ENCODE measurements around the gene FOXRED2. TPM values are rescaled to one million over a fixed set of nuclear protein-coding genes. Genes with fewer than 3 reads are reported as not detected.

Gene FOXRED2
- polyA plus RNA-seq, 1 of the 3 experiments (the other 2 are of a cell fraction) = 7.9 TPM

DNA sequence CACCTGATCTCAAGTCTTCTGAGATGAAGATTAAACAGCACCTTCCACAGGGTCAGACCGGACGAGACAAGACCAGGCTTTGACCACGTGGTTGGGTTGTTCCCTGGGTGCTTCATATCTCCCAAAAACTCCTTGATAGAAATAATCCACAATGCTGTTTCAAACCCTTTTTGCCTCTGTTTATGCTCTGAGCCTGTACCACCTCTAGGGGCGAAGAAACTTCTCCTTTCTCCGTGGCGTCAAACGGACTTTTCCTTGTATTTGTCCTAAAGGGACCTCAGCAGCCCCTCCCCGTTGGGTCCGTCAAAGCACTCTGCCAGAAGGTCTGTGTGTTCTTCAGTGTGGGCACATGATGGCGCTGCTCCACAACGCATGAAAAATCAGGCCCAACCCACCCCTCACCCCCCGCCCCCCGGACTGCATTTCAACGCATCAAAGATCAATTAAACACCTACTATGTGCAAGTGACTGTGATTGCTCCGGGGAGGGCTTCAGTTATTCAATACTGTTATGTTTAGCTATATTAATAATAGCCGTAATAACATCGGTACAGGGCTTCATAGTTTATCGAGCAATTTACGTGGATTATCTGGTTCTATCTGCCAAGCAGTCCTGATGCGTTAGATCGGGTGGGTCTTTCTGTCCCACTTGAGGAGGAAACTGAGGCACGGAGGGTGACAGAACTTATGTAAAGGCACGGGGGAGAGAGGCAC is 39.4 kb upstream of the FOXRED2 start (continued):
- TF ChIP-seq, protein P1, sequence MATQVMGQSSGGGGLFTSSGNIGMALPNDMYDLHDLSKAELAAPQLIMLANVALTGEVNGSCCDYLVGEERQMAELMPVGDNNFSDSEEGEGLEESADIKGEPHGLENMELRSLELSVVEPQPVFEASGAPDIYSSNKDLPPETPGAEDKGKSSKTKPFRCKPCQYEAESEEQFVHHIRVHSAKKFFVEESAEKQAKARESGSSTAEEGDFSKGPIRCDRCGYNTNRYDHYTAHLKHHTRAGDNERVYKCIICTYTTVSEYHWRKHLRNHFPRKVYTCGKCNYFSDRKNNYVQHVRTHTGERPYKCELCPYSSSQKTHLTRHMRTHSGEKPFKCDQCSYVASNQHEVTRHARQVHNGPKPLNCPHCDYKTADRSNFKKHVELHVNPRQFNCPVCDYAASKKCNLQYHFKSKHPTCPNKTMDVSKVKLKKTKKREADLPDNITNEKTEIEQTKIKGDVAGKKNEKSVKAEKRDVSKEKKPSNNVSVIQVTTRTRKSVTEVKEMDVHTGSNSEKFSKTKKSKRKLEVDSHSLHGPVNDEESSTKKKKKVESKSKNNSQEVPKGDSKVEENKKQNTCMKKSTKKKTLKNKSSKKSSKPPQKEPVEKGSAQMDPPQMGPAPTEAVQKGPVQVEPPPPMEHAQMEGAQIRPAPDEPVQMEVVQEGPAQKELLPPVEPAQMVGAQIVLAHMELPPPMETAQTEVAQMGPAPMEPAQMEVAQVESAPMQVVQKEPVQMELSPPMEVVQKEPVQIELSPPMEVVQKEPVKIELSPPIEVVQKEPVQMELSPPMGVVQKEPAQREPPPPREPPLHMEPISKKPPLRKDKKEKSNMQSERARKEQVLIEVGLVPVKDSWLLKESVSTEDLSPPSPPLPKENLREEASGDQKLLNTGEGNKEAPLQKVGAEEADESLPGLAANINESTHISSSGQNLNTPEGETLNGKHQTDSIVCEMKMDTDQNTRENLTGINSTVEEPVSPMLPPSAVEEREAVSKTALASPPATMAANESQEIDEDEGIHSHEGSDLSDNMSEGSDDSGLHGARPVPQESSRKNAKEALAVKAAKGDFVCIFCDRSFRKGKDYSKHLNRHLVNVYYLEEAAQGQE (IDR thresholded peaks at IDR 0.05; ENCODE audit: low read depth, low read length) = no peak
- TF ChIP-seq GATA2 (CRISPR knock-in tag; IDR thresholded peaks at IDR 0.05) (no peak), SMC3 (IDR thresholded peaks at IDR 0.05; ENCODE audit: low read depth, low read length) (peak; percentile 51), EP300 (IDR thresholded peaks at IDR 0.05; ENCODE audit: borderline replicate concordance in 1 of 2, low read depth in 1 of 2, low read length in 1 of 2) (no peak), RAD21 (IDR thresholded peaks at IDR 0.05; ENCODE audit: low read length) (peak; percentile 84), EZH2phosphoT487 (IDR thresholded peaks at IDR 0.05; ENCODE audit: borderline replicate concordance, low read depth) (no peak)

DNA sequence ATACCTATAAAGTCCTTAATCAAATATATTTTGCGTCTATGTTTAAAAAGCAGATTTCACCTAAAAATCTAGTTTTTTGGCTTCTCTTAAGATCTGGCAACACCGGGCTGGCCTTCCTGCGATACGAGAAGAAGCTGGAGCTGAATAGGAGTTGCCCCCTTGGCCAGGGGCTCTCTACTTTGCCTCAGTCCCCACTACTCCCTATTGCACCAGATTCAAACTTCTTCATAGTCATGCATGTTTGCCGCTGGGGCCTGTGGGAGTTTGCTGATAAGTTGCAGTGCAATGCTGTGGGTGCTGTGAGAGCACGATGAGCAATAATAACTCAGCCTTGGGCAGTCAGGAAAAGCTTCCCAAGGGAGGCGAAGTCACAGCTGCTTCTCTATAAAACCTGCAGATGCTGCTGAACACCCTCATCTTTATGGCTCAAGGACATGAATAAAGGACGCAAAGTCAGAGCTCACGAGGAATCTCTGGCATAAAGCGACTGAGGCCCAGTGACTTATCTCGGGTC is 37.3 kb upstream of the FOXRED2 start:
- Histone ChIP-seq H3K27me3 (ENCODE audit: insufficient read depth) (no peaks in the 10 kb centered on the region), H3K27ac (ENCODE audit: low read depth in 2 of 2, low read length in 1 of 2) (no peak overlapping the region), H3K36me3 (replicated peaks in 1 of 2; ENCODE audit: control insufficient read depth in 1 of 2, insufficient read depth in 2 of 2, low read length in 1 of 2) (no peaks in the 10 kb centered on the region), H3K9me3 (no peaks in the 10 kb centered on the region), H2AFZ (ENCODE audit: low read depth) (no peak overlapping the region), H3K4me1 (ENCODE audit: control insufficient read depth in 1 of 2, insufficient read depth in 2 of 2, low read depth in 1 of 2, low read length in 1 of 2) (peaks cover 2 to 3% of the 10 kb centered on the region in 2 experiments; a peak in 1 of 4 replicates), H4K20me1 (ENCODE audit: insufficient read depth) (no peaks in the 10 kb centered on the region), H3K4me2 (no peak overlapping the region), H3F3A (replicated peaks; ENCODE audit: insufficient read depth) (peaks cover 29% of the 10 kb centered on the region), H3K9me2 (no peaks in the 10 kb centered on the region), H3K79me2 (ENCODE audit: insufficient read depth) (no peaks in the 10 kb centered on the region), H3K4me3 (ENCODE audit: low read depth in 2 of 2, low read length in 1 of 2) (no peak overlapping the region), H3K9ac (no peak overlapping the region)
- TF ChIP-seq GABPA (IDR thresholded peaks at IDR 0.05; ENCODE audit: low read depth) = no peak
- 88% methylated on average over 11 of the region's 11 CpGs for WGBS (ENCODE audit: low lambda C conversion rate)
- no peak for DNase-seq
- CTCF ChIA-PET = interaction anchor here (0.9 to 4.4 kb wide), 7 partner anchors 14 to 434 kb away, joined by 3 to 61 read pairs (median 7); partner anchors contain the start of gene IFT27
- POLR2A ChIA-PET = no interaction called here

DNA sequence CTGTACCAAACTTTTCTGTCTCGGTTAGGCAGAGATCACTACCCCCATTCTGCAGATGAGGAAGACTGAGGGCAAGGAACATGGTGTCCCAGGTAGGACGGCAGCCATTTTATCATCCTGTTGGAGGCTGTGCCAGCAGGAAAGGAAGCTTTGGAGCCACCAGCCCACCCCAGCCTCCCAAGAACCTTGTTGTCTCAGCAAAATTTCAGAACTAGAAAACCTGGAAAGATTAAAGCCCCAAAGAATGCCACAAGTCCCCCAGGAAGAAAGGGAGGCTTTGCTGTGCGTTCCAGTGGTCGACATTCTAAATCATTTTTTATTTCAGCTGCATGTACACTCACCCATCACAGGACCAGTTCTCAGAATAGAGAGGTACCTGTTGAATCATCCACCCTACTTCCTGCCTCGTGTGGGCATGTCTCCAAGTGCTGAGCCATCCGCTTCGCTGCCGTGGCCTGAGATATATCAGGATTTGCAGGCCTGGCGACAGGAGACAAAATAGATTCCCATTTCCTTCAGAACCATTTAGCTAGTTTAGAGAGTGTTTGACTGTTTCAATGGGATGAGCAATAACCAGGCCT is 35.1 kb upstream of the FOXRED2 start:
- H3K4me2 ChIP-seq = peak overlapping the region; percentile 9; the same call in 1 of the 2 replicates
- H3K36me3 ChIP-seq (replicated peaks in 1 of 2; ENCODE audit: control insufficient read depth in 1 of 2, insufficient read depth in 2 of 2, low read length in 1 of 2) = no peaks in the 10 kb centered on the region
- H3F3A ChIP-seq (replicated peaks; ENCODE audit: insufficient read depth) = peaks cover 27% of the 10 kb centered on the region
- CTCF ChIA-PET = interaction anchor here (1.4 to 4.7 kb wide), 3 partner anchors 10 to 315 kb away, joined by 3 to 36 read pairs (median 11); no protein-coding TSS in a partner anchor
- H4K20me1 ChIP-seq (ENCODE audit: insufficient read depth) = no peaks in the 10 kb centered on the region
- no peaks in the 10 kb centered on the region for H3K79me2 ChIP-seq (ENCODE audit: insufficient read depth)
- H2AFZ ChIP-seq (ENCODE audit: low read depth) = peak overlapping the region; percentile 25; the same call in 1 of the 2 replicates
- H3K27ac ChIP-seq (ENCODE audit: low read depth in 2 of 2, low read length in 1 of 2) = peak overlapping the region; percentile 36 to 81
- no peak overlapping the region for H3K4me3 ChIP-seq (ENCODE audit: low read depth in 2 of 2, low read length in 1 of 2)
- H3K9ac ChIP-seq = peak overlapping the region; percentile 23; the same call in 1 of the 2 replicates
- no peak for DNase-seq
- 25% methylated on average over 9 of the region's 9 CpGs for WGBS (ENCODE audit: low lambda C conversion rate)
- POLR2A ChIA-PET = no interaction called here
- H3K9me3 ChIP-seq = no peaks in the 10 kb centered on the region
- peaks cover 0 to 3% of the 10 kb centered on the region in 2 experiments; a peak in 1 of 4 replicates for H3K4me1 ChIP-seq (ENCODE audit: control insufficient read depth in 1 of 2, insufficient read depth in 2 of 2, low read depth in 1 of 2, low read length in 1 of 2)
- no peaks in the 10 kb centered on the region for H3K9me2 ChIP-seq
- H3K27me3 ChIP-seq (ENCODE audit: insufficient read depth) = no peaks in the 10 kb centered on the region
- TF ChIP-seq YY1 (IDR thresholded peaks at IDR 0.05; ENCODE audit: low read depth) (0 out of 2 replicates have a peak, but pooled peaks have one; percentile 78), MEF2A (IDR thresholded peaks at IDR 0.05; ENCODE audit: borderline replicate concordance, low read depth) (no peak), RFX5 (IDR thresholded peaks at IDR 0.05; ENCODE audit: low read length) (no peak), POLR2AphosphoS5 (IDR thresholded peaks at IDR 0.05; ENCODE audit: low read depth, low read length) (peak; percentile 59; the same call in 1 of the 2 replicates), NRF1 (IDR thresholded peaks at IDR 0.05; ENCODE audit: low read depth, low read length) (no peak), SIN3A (IDR thresholded peaks at IDR 0.05; ENCODE audit: borderline replicate concordance, low read depth, low read length) (peak; percentile 61; the same call in 1 of the 2 replicates), EZH2phosphoT487 (IDR thresholded peaks at IDR 0.05; ENCODE audit: borderline replicate concordance, low read depth) (no peak), FOXM1 (IDR thresholded peaks at IDR 0.05; ENCODE audit: low read depth) (no peak), RAD21 (IDR thresholded peaks at IDR 0.05; ENCODE audit: low read length) (no peak)
- TF ChIP-seq, protein P2, sequence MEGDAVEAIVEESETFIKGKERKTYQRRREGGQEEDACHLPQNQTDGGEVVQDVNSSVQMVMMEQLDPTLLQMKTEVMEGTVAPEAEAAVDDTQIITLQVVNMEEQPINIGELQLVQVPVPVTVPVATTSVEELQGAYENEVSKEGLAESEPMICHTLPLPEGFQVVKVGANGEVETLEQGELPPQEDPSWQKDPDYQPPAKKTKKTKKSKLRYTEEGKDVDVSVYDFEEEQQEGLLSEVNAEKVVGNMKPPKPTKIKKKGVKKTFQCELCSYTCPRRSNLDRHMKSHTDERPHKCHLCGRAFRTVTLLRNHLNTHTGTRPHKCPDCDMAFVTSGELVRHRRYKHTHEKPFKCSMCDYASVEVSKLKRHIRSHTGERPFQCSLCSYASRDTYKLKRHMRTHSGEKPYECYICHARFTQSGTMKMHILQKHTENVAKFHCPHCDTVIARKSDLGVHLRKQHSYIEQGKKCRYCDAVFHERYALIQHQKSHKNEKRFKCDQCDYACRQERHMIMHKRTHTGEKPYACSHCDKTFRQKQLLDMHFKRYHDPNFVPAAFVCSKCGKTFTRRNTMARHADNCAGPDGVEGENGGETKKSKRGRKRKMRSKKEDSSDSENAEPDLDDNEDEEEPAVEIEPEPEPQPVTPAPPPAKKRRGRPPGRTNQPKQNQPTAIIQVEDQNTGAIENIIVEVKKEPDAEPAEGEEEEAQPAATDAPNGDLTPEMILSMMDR (IDR thresholded peaks at IDR 0.05) = no peak

All from SK-N-SH (cell line).